Bronchial epithelial cell (primary cell): ENCODE measurements around the gene NFAM1. TPM values are rescaled to one million over a fixed set of nuclear protein-coding genes. Genes with fewer than 3 reads are reported as not detected.
A peak's percentile ranks its signal among the peaks of the same experiment; 100 is the strongest.

Experiments used
- DNase-seq: peaks from one replicate; pipeline ENCODE4 v3.0.0-alpha.2; 2010; ENCODE audit warnings: low read depth
- FAIRE-seq: peaks from 2 replicates; lab custom pipeline; 2011; peaks lifted over from hg19 to GRCh38; lab: Jason Lieb, UNC
- H3K27me3 ChIP-seq: 2 replicates; pipeline ENCODE4 v1.5.1; 2011; ENCODE audit warnings: low read length; ENCODE audit not compliant: control insufficient read depth, insufficient read depth
- H3K36me3 ChIP-seq: 2 replicates; pipeline ENCODE4 v1.5.1; 2011; ENCODE audit warnings: low read length; ENCODE audit not compliant: control insufficient read depth, insufficient read depth
- H3K4me3 ChIP-seq: 2 replicates; pipeline ENCODE4 v1.5.1; 2011; ENCODE audit warnings: mild to moderate bottlenecking, low read depth, low read length, control low read depth
- CTCF ChIP-seq: IDR thresholded peaks from 2 replicates; pipeline ENCODE4 v1.5.1; 2011; ENCODE audit warnings: mild to moderate bottlenecking, moderate library complexity, low read length, control low read depth, inconsistent platforms; ENCODE audit not compliant: insufficient read depth, severe bottlenecking
- total RNA-seq: library from RNA; depleted of rRNA; stranded (reverse); fragments of >200 nt; gene quantifications from 2 replicates; pipeline ENCODE4 v1.2.1, GENCODE V29; 2014

NFAM1 gene
- total RNA-seq, 1 donor from 2014 or later = not detected

- H3K4me3 ChIP-seq = no peak overlapping the region
- no peaks in the 10 kb centered on the region for H3K36me3 ChIP-seq
- peak; percentile 13 for DNase-seq
- TF ChIP-seq CTCF = no peak
- H3K27me3 ChIP-seq = peaks cover 31% of the 10 kb centered on the region
- no peak for FAIRE-seq
Measured at GRCh38 chr22:42364604-42365110, 67.5 kb downstream of the NFAM1 start.

- TF ChIP-seq CTCF = no peak
- FAIRE-seq = no peak
- H3K4me3 ChIP-seq = no peak overlapping the region
- DNase-seq = no peak
- H3K27me3 ChIP-seq = peaks cover 31% of the 10 kb centered on the region
- H3K36me3 ChIP-seq = no peaks in the 10 kb centered on the region
Measured at GRCh38 chr22:42363892-42364291, 68.3 kb downstream of the NFAM1 start.

- H3K36me3 ChIP-seq = no peaks in the 10 kb centered on the region
- DNase-seq (no peak), FAIRE-seq (no peak)
- no peak for TF ChIP-seq CTCF
- H3K4me3 ChIP-seq = no peak overlapping the region
- peaks cover 13% of the 10 kb centered on the region for H3K27me3 ChIP-seq
Measured at GRCh38 chr22:42361523-42361922, 70.7 kb downstream of the NFAM1 start.

GRCh38 chr22:42360348-42360747, 71.9 kb downstream of the NFAM1 start:
- H3K36me3 ChIP-seq = no peaks in the 10 kb centered on the region
- H3K27me3 ChIP-seq = peaks cover 12% of the 10 kb centered on the region
- H3K4me3 ChIP-seq = no peak overlapping the region
- DNase-seq (no peak), FAIRE-seq (peak; percentile 52)
- no peak for TF ChIP-seq CTCF

GRCh38 chr22:42358643-42359558, 73.3 kb downstream of the NFAM1 start:
- TF ChIP-seq CTCF = no peak
- Histone ChIP-seq H3K27me3 (peaks cover 7% of the 10 kb centered on the region), H3K36me3 (no peaks in the 10 kb centered on the region), H3K4me3 (no peak overlapping the region)
- FAIRE-seq (no peak), DNase-seq (no peak)
